ENCODE results near the gene HDAC4. TPM values are rescaled to one million over a fixed set of nuclear protein-coding genes. Genes with fewer than 3 reads are reported as not detected.
A peak's percentile ranks its signal among the peaks of the same experiment; 100 is the strongest.

Gene HDAC4
- total RNA-seq, 4 donors from 2014 or later, result 12.9 to 91.6 (median 39.8) TPM

- TF ChIP-seq POLR2A (IDR thresholded peaks at IDR 0.05), result no peak
- TF ChIP-seq, protein P1, sequence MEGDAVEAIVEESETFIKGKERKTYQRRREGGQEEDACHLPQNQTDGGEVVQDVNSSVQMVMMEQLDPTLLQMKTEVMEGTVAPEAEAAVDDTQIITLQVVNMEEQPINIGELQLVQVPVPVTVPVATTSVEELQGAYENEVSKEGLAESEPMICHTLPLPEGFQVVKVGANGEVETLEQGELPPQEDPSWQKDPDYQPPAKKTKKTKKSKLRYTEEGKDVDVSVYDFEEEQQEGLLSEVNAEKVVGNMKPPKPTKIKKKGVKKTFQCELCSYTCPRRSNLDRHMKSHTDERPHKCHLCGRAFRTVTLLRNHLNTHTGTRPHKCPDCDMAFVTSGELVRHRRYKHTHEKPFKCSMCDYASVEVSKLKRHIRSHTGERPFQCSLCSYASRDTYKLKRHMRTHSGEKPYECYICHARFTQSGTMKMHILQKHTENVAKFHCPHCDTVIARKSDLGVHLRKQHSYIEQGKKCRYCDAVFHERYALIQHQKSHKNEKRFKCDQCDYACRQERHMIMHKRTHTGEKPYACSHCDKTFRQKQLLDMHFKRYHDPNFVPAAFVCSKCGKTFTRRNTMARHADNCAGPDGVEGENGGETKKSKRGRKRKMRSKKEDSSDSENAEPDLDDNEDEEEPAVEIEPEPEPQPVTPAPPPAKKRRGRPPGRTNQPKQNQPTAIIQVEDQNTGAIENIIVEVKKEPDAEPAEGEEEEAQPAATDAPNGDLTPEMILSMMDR (IDR thresholded peaks at IDR 0.05), result no peak
- H3K27ac ChIP-seq, result no peak overlapping the region
- 93 to 98% methylated on average over 7 to 10 of the region's 14 CpGs for WGBS, 2 donors
- H3K36me3 ChIP-seq, result peaks cover 12 to 13% of the 10 kb centered on the region in 2 donors
- no peaks in the 10 kb centered on the region for H3K9me3 ChIP-seq
- intact Hi-C loops (cut with DNase I), result no loop called here
- DNase-seq, result peak in 1 of 2 donors; percentile 0
- H3K4me3 ChIP-seq (replicated peaks in 1 of 3), result no peak overlapping the region
- no peaks in the 10 kb centered on the region for H3K4me1 ChIP-seq
- H3K27me3 ChIP-seq, result no peaks in the 10 kb centered on the region
Measured at GRCh38 chr2:239184968-239185903, 215.6 kb downstream of the HDAC4 start.

GRCh38 chr2:239184179-239184578, 216.6 kb downstream of the HDAC4 start:
- Histone ChIP-seq H3K27ac (no peak overlapping the region), H3K4me1 (no peaks in the 10 kb centered on the region), H3K36me3 (peaks cover 7 to 8% of the 10 kb centered on the region in 2 donors), H3K4me3 (replicated peaks in 1 of 3) (no peak overlapping the region), H3K27me3 (no peaks in the 10 kb centered on the region), H3K9me3 (no peaks in the 10 kb centered on the region)
- TF ChIP-seq POLR2A (IDR thresholded peaks at IDR 0.05), result no peak
- intact Hi-C loops (cut with DNase I), result no loop called here
- 96 to 100% methylated on average over 2 of the region's 2 CpGs for WGBS, 2 donors
- no peak for DNase-seq

DNA sequence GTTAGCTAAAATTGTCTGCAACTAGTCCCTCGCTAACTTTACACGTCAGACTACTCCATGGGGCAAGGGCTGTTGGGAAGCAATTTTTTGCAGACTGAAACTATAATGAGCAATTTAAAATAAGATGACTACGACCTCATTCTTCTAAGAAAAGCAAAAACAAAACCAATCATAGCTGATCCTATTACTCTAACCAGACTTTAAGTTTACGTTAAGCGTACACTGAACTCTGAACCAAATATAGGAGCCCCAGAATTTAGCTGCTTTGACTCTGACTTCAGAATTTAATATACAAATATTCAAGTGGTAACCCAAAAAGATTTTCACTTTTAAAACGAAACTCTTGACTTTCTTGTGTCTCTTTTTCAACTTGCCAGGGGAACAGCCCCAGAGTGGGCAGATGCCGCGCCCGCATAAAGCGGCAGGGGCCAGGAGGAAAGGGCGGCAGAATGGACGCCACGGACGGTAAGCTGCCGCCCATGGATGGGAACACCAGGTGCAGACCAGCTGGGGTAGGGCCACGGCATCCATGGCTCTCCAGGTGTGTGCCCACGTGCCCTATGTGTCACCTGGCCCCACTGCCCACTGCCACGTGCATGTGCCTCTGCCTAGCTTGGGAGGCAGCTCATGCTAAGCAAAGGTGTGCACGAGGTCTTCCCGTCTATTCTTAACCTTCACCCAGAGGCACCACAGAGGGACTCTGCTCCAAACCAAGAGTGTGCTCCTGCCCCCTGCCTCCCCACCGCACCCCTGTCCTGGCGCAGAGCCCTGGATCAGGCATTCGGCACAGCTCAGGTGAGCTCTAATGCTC, 217.6 kb downstream of the HDAC4 start:
- Histone ChIP-seq H3K4me1 (no peaks in the 10 kb centered on the region), H3K27me3 (no peaks in the 10 kb centered on the region), H3K27ac (no peak overlapping the region), H3K36me3 (no peaks in the 10 kb centered on the region), H3K9me3 (no peaks in the 10 kb centered on the region), H3K4me3 (replicated peaks in 1 of 3) (no peak overlapping the region)
- DNase-seq, result peak in 1 of 2 donors; percentile 1
- WGBS, 2 donors, result 91 to 95% methylated on average over 22 to 23 of the region's 23 CpGs
- intact Hi-C loops (cut with DNase I), result no loop called here
- no peak for TF ChIP-seq POLR2A (IDR thresholded peaks at IDR 0.05)
- TF ChIP-seq, protein P1 (IDR thresholded peaks at IDR 0.05), result no peak

- no peaks in the 10 kb centered on the region for H3K36me3 ChIP-seq
- TF ChIP-seq, protein P1 (IDR thresholded peaks at IDR 0.05), result no peak
- TF ChIP-seq POLR2A (IDR thresholded peaks at IDR 0.05), result no peak
Measured at GRCh38 chr2:239181903-239182581, 218.8 kb downstream of the HDAC4 start.

More at GRCh38 chr2:239181903-239182581, 218.8 kb downstream of the HDAC4 start:
- H3K27me3 ChIP-seq, result no peaks in the 10 kb centered on the region
- WGBS, 2 donors, result 86 to 87% methylated on average over 14 to 15 of the region's 15 CpGs
- no peaks in the 10 kb centered on the region for H3K9me3 ChIP-seq
- H3K4me3 ChIP-seq (replicated peaks in 1 of 3), result no peak overlapping the region
- no peak overlapping the region for H3K27ac ChIP-seq
- H3K4me1 ChIP-seq, result no peaks in the 10 kb centered on the region
- intact Hi-C loops (cut with DNase I), result no loop called here
- peak in 1 of 2 donors; percentile 1 for DNase-seq
